H9 (cell line): Measurements from ENCODE around the gene KCNG2. TPM values are rescaled to one million over a fixed set of nuclear protein-coding genes. Genes with fewer than 3 reads are reported as not detected.

ENCODE experiments used
- DNase-seq: peaks from one replicate; pipeline ENCODE4 v3.0.0-alpha.2; 2017
- H2AFZ ChIP-seq: one replicate; pipeline ENCODE4 v1.6.1; 2013; ENCODE audit warnings: mild to moderate bottlenecking, low read length, control low read depth, moderate library complexity
- H2AK5ac ChIP-seq: 2 replicates; pipeline ENCODE4 v1.6.1; 2013; ENCODE audit warnings: low read length, control low read depth, mixed read lengths; ENCODE audit not compliant: insufficient read length
- H2BK120ac ChIP-seq: one replicate; pipeline ENCODE4 v1.6.1; 2013; ENCODE audit warnings: low read depth, mild to moderate bottlenecking, low read length, control low read depth, inconsistent platforms; ENCODE audit not compliant: poor library complexity, severe bottlenecking
- H2BK12ac ChIP-seq: 2 replicates; pipeline ENCODE4 v1.6.1; 2013; ENCODE audit warnings: low read length, control low read depth, mixed read lengths, low read depth; ENCODE audit not compliant: insufficient read length
- H2BK15ac ChIP-seq: 2 replicates; pipeline ENCODE4 v1.6.1; 2013; ENCODE audit warnings: low read depth, low read length, control low read depth
- H2BK20ac ChIP-seq: one replicate; pipeline ENCODE4 v1.6.1; 2013; ENCODE audit warnings: low read depth, mild to moderate bottlenecking, low read length, control low read depth, inconsistent platforms; ENCODE audit not compliant: poor library complexity, severe bottlenecking
- H2BK5ac ChIP-seq: 2 replicates; pipeline ENCODE4 v1.6.1; 2013; ENCODE audit warnings: low read length, control low read depth, mixed read lengths; ENCODE audit not compliant: insufficient read length
- H3K14ac ChIP-seq: 2 replicates; pipeline ENCODE4 v1.6.1; 2013; ENCODE audit warnings: low read length, control low read depth; ENCODE audit not compliant: insufficient read depth
- H3K18ac ChIP-seq: 2 replicates; pipeline ENCODE4 v1.6.1; 2013; ENCODE audit warnings: low read depth, mild to moderate bottlenecking, mixed read lengths, low read length, control low read depth; ENCODE audit not compliant: insufficient read length
- H3K23ac ChIP-seq: 2 replicates; pipeline ENCODE4 v1.6.1; 2013; ENCODE audit warnings: low read length, control low read depth, mixed read lengths, low read depth; ENCODE audit not compliant: insufficient read length
- H3K23me2 ChIP-seq: 2 replicates; pipeline ENCODE4 v1.6.1; 2013; ENCODE audit warnings: low read depth, mild to moderate bottlenecking, mixed read lengths, low read length, control low read depth; ENCODE audit not compliant: insufficient read length, poor library complexity, severe bottlenecking
- H3K27ac ChIP-seq: 2 replicates; pipeline ENCODE4 v1.5.1; 2013; ENCODE audit warnings: low read length, control low read depth, mixed read lengths, low read depth; ENCODE audit not compliant: insufficient read length
- H3K27me3 ChIP-seq: 2 replicates; pipeline ENCODE4 v1.6.1; 2013; ENCODE audit warnings: low read length, control low read depth, inconsistent platforms; ENCODE audit not compliant: insufficient read depth
- H3K4ac ChIP-seq: 2 replicates; pipeline ENCODE4 v1.6.1; 2013; ENCODE audit warnings: low read depth, mild to moderate bottlenecking, control low read depth, inconsistent platforms, low read length, moderate library complexity
- H3K4me1 ChIP-seq: 2 replicates; pipeline ENCODE4 v1.6.1; 2013; ENCODE audit warnings: low read length, control low read depth, inconsistent platforms; ENCODE audit not compliant: insufficient read depth
- H3K4me2 ChIP-seq: 2 replicates; pipeline ENCODE4 v1.6.1; 2013; ENCODE audit warnings: low read length, control low read depth, mixed read lengths; ENCODE audit not compliant: insufficient read length, insufficient read depth
- H3K56ac ChIP-seq: 2 replicates; pipeline ENCODE4 v1.6.1; 2013; ENCODE audit warnings: low read depth, mild to moderate bottlenecking, mixed read lengths, low read length, control low read depth; ENCODE audit not compliant: insufficient read length
- H3K79me1 ChIP-seq: 2 replicates; pipeline ENCODE4 v1.6.1; 2013; ENCODE audit warnings: low read depth, mild to moderate bottlenecking, moderate library complexity, low read length, control low read depth, inconsistent platforms; ENCODE audit not compliant: insufficient read depth, poor library complexity, severe bottlenecking
- H3K79me2 ChIP-seq: 2 replicates; pipeline ENCODE4 v1.6.1; 2013; ENCODE audit warnings: low read length, control low read depth, inconsistent platforms; ENCODE audit not compliant: insufficient read depth
- H3K9ac ChIP-seq: 2 replicates; pipeline ENCODE4 v1.6.1; 2013; ENCODE audit warnings: low read length, control low read depth, mixed read lengths; ENCODE audit not compliant: insufficient read length; ENCODE audit errors: extremely low read depth
- H3K9me3 ChIP-seq: one replicate; pipeline ENCODE4 v1.6.1; 2013; ENCODE audit warnings: low read depth, low read length, inconsistent platforms; ENCODE audit not compliant: control insufficient read depth
- H3T11ph ChIP-seq: one replicate; pipeline ENCODE4 v1.6.1; 2013; ENCODE audit warnings: mild to moderate bottlenecking, low read length, control low read depth, inconsistent platforms
- H4K20me1 ChIP-seq: one replicate; pipeline ENCODE4 v1.6.1; 2013; ENCODE audit not compliant: control insufficient read depth, insufficient read length, insufficient read depth
- H4K5ac ChIP-seq: 2 replicates; pipeline ENCODE4 v1.6.1; 2013; ENCODE audit warnings: low read depth, mild to moderate bottlenecking, mixed read lengths, low read length, control low read depth; ENCODE audit not compliant: insufficient read length
- H4K8ac ChIP-seq: replicated peaks from 2 replicates; pipeline ENCODE4 v1.6.1; 2013; ENCODE audit warnings: low read length, control low read depth, mixed read lengths, low read depth; ENCODE audit not compliant: insufficient read length
- H4K91ac ChIP-seq: 2 replicates; pipeline ENCODE4 v1.6.1; 2013; ENCODE audit warnings: low read depth, mild to moderate bottlenecking, moderate library complexity, mixed read lengths, low read length, control low read depth; ENCODE audit not compliant: insufficient read length
- H3K27ac Mint-ChIP-seq, 3 experiments: 2 replicates in 2 of 3; 3 replicates in 1 of 3; pipeline ENCODE4 v1.8.0; 2020 to 2021; ENCODE audit warnings: mixed read lengths in 3 of 3, mild to moderate bottlenecking in 1 of 3, moderate library complexity in 1 of 3
- H3K27me3 Mint-ChIP-seq: 2 replicates; pipeline ENCODE4 v1.8.0; 2021; ENCODE audit warnings: low read depth, mild to moderate bottlenecking, moderate library complexity, mixed read lengths
- H3K36me3 Mint-ChIP-seq, 3 experiments: 2 replicates in 2 of 3; 3 replicates in 1 of 3; pipeline ENCODE4 v1.8.0; 2020 to 2021; ENCODE audit warnings: low read depth in 3 of 3, mixed read lengths in 3 of 3; ENCODE audit not compliant: insufficient read depth in 1 of 3
- H3K4me1 Mint-ChIP-seq, 2 experiments: 2 replicates each; pipeline ENCODE4 v1.8.0; 2020; ENCODE audit warnings: mixed read lengths in 2 of 2
- H3K4me3 Mint-ChIP-seq, 2 experiments: 2 replicates in 1 of 2; 3 replicates in 1 of 2; pipeline ENCODE4 v1.8.0; 2020 to 2021; ENCODE audit warnings: mild to moderate bottlenecking in 2 of 2, mixed read lengths in 2 of 2, moderate library complexity in 1 of 2
- H3K9me3 Mint-ChIP-seq, 2 experiments: 2 replicates in 1 of 2; 3 replicates in 1 of 2; pipeline ENCODE4 v1.8.0; 2020; ENCODE audit warnings: mild to moderate bottlenecking in 2 of 2, mixed read lengths in 2 of 2, moderate library complexity in 1 of 2
- WGBS: extraction: QIAGEN DNeasy Blood & Tissue Kit; methylation state at CpG from one replicate; pipeline ENCODE4 v1.1.7; 2013; ENCODE audit warnings: missing lambda C conversion rate, low lambda C conversion rate, mixed read lengths; ENCODE audit not compliant: insufficient read length; ENCODE audit errors: extremely low coverage; 5-methylcytosine and 5-hydroxymethylcytosine counted together
- total RNA-seq: library from RNA; stranded (reverse); gene quantifications from 2 replicates; pipeline ENCODE4 v1.2.1, GENCODE V29; 2021
- TF ChIP-seq, protein P1 (sequence below): fragments of 200-600 bp; sonication (generic); conservative IDR thresholded peaks from 3 replicates; pipeline ENCODE4 v1.8.0; 2021; ENCODE audit warnings: antibody characterized with exemption, mild to moderate bottlenecking

Gene KCNG2
- total RNA-seq, 1 experiment from 2014 or later = 0.15 TPM

DNA sequence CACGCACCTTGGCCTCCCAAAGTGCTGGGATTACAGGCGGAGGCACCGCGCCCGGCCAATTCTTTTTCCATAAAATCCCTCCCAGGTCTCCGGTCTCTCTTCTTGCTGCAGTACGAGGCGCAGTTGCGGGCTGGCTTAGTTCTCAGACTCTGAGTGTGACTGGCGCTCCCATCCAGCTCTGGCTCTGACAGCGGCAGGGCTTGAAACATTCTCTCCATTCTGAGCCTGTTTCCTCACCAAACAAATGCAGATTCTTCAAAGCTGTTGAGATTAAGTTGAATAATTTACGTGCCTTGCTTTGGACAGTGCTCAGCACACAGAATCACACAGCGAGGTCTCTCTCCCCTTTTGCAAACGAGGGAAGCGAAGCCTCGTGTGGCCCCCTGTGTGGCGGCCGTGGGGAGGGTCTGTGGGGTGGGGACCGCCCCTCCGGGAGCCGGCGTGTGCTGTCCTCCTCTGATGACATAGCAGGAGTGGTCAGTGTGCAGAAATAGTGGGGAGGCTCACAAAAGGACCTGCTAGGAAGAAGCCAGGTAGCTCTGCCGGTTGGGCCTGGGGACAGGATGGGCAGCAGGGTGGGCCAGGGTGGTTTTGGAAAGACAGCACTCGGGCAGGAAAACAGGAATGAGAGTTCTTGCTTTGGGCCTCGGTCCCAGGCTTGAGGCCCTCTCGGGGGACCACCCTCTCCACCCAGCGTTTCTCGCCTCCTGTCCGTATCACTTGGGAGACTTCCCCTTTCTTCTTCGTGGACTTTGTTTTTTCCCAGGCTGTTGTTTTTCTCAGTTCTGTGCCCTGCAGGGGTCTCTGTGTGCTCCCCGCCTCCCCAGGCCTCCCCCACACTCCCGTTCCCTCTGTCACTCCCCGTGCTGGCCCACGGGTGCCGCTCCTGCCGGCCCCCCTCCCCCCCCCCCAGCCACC, 75.0 kb downstream of the KCNG2 start:
- Histone ChIP-seq H2BK12ac (no peak overlapping the region), H3K4ac (no peak overlapping the region), H3K9me3 (no peaks in the 10 kb centered on the region), H3K23me2 (no peaks in the 10 kb centered on the region), H3K4me2 (no peak overlapping the region), H2BK5ac (no peak overlapping the region), H2BK120ac (no peak overlapping the region), H2AK5ac (no peak overlapping the region), H3K9ac (no peak overlapping the region), H3K27ac (no peak overlapping the region), H4K20me1 (no peaks in the 10 kb centered on the region), H2BK15ac (no peak overlapping the region), H4K5ac (no peak overlapping the region), H3K4me1 (no peaks in the 10 kb centered on the region), H3K27me3 (no peaks in the 10 kb centered on the region), H4K91ac (no peak overlapping the region), H3K23ac (no peak overlapping the region), H3K14ac (no peak overlapping the region), H3K18ac (no peak overlapping the region), H3K56ac (no peak overlapping the region), H3T11ph (no peak overlapping the region), H3K79me1 (no peaks in the 10 kb centered on the region), H3K79me2 (no peaks in the 10 kb centered on the region), H2BK20ac (no peak overlapping the region), H2AFZ (no peak overlapping the region), H4K8ac (no peak overlapping the region)
- Mint-ChIP-seq H3K27me3 (no peaks in the 10 kb centered on the region; the same call in 1 of the 2 replicates), H3K4me1 (peaks cover 0 to 16% of the 10 kb centered on the region in 2 experiments; a peak in 2 of 4 replicates), H3K36me3 (no peaks in the 10 kb centered on the region), H3K9me3 (no peaks in the 10 kb centered on the region), H3K4me3 (no peak overlapping the region), H3K27ac (no peak overlapping the region)
- TF ChIP-seq, protein P1, sequence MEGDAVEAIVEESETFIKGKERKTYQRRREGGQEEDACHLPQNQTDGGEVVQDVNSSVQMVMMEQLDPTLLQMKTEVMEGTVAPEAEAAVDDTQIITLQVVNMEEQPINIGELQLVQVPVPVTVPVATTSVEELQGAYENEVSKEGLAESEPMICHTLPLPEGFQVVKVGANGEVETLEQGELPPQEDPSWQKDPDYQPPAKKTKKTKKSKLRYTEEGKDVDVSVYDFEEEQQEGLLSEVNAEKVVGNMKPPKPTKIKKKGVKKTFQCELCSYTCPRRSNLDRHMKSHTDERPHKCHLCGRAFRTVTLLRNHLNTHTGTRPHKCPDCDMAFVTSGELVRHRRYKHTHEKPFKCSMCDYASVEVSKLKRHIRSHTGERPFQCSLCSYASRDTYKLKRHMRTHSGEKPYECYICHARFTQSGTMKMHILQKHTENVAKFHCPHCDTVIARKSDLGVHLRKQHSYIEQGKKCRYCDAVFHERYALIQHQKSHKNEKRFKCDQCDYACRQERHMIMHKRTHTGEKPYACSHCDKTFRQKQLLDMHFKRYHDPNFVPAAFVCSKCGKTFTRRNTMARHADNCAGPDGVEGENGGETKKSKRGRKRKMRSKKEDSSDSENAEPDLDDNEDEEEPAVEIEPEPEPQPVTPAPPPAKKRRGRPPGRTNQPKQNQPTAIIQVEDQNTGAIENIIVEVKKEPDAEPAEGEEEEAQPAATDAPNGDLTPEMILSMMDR = no peak
- WGBS = no CpG with 5 or more reads among the region's 36 CpGs
- DNase-seq = peak; percentile 24
